Trophoblast cell (in vitro differentiated cells and primary cell): Measurements from ENCODE around the gene ANKRD33B.

ENCODE experiments used
- DNase-seq, 2 donors: peaks; one replicate each; pipeline ENCODE4 v3.0.0-alpha.2; 2016
- H2AFZ ChIP-seq: 2 replicates; pipeline ENCODE4 v1.6.1; 2013; ENCODE audit warnings: low read length, moderate library complexity, mild to moderate bottlenecking; ENCODE audit not compliant: insufficient read depth, poor library complexity
- H2AK5ac ChIP-seq: 2 replicates; pipeline ENCODE4 v1.6.1; 2013; ENCODE audit warnings: mild to moderate bottlenecking, low read length
- H2BK120ac ChIP-seq: 2 replicates; pipeline ENCODE4 v1.6.1; 2013; ENCODE audit warnings: low read length, mild to moderate bottlenecking, moderate library complexity; ENCODE audit not compliant: insufficient read depth, poor library complexity
- H2BK12ac ChIP-seq: 2 replicates; pipeline ENCODE4 v1.6.1; 2013; ENCODE audit warnings: mild to moderate bottlenecking, low read length, moderate library complexity
- H2BK5ac ChIP-seq: 2 replicates; pipeline ENCODE4 v1.6.1; 2013; ENCODE audit warnings: low read length, low read depth, moderate library complexity, mild to moderate bottlenecking; ENCODE audit not compliant: poor library complexity
- H3K14ac ChIP-seq: 2 replicates; pipeline ENCODE4 v1.6.1; 2013; ENCODE audit warnings: mild to moderate bottlenecking, low read length
- H3K18ac ChIP-seq: 2 replicates; pipeline ENCODE4 v1.6.1; 2013; ENCODE audit warnings: mild to moderate bottlenecking, low read length
- H3K23ac ChIP-seq: 2 replicates; pipeline ENCODE4 v1.6.1; 2013; ENCODE audit warnings: low read length
- H3K27ac ChIP-seq: 2 replicates; pipeline ENCODE4 v1.5.1; 2013; ENCODE audit warnings: low read depth, mild to moderate bottlenecking, inconsistent platforms, low read length, moderate library complexity
- H3K27me3 ChIP-seq: 2 replicates; pipeline ENCODE4 v1.6.1; 2013; ENCODE audit warnings: inconsistent platforms, mild to moderate bottlenecking, low read length, moderate library complexity; ENCODE audit not compliant: insufficient read depth
- H3K36me3 ChIP-seq, 2 experiments: 1 replicate in 1 of 2; 2 replicates in 1 of 2; pipeline ENCODE4 v1.6.1; 2013; ENCODE audit warnings: low read length in 2 of 2, mild to moderate bottlenecking in 2 of 2, moderate library complexity in 1 of 2; ENCODE audit not compliant: insufficient read depth in 2 of 2, control insufficient read depth in 1 of 2
- H3K4ac ChIP-seq: 2 replicates; pipeline ENCODE4 v1.6.1; 2013; ENCODE audit warnings: low read depth, mild to moderate bottlenecking, low read length, moderate library complexity
- H3K4me1 ChIP-seq, 2 experiments: 1 replicate in 1 of 2; 2 replicates in 1 of 2; pipeline ENCODE4 v1.6.1; 2013; ENCODE audit warnings: low read length in 2 of 2, mild to moderate bottlenecking in 2 of 2, moderate library complexity in 1 of 2; ENCODE audit not compliant: insufficient read depth in 2 of 2, control insufficient read depth in 1 of 2
- H3K4me2 ChIP-seq: 2 replicates; pipeline ENCODE4 v1.6.1; 2013; ENCODE audit warnings: inconsistent platforms, mild to moderate bottlenecking, low read length, moderate library complexity
- H3K4me3 ChIP-seq: 2 replicates; pipeline ENCODE4 v1.5.1; 2013; ENCODE audit warnings: mild to moderate bottlenecking, low read depth, low read length, inconsistent platforms
- H3K79me1 ChIP-seq: one replicate; pipeline ENCODE4 v1.6.1; 2013; ENCODE audit warnings: low read length
- H3K79me2 ChIP-seq: 2 replicates; pipeline ENCODE4 v1.6.1; 2013; ENCODE audit warnings: low read length, mild to moderate bottlenecking; ENCODE audit not compliant: control insufficient read depth, insufficient read depth, poor library complexity
- H3K9ac ChIP-seq: 2 replicates; pipeline ENCODE4 v1.6.1; 2013; ENCODE audit warnings: mild to moderate bottlenecking, low read length
- H3K9me3 ChIP-seq: 2 replicates; pipeline ENCODE4 v1.6.1; 2013; ENCODE audit warnings: low read depth, mild to moderate bottlenecking, control low read depth, inconsistent platforms, low read length; ENCODE audit not compliant: insufficient read depth
- H4K12ac ChIP-seq: 2 replicates; pipeline ENCODE4 v1.6.1; 2013; ENCODE audit warnings: low read depth, mild to moderate bottlenecking, low read length, moderate library complexity
- H4K8ac ChIP-seq: 2 replicates; pipeline ENCODE4 v1.6.1; 2013; ENCODE audit warnings: low read depth, mild to moderate bottlenecking, low read length, moderate library complexity
- H4K91ac ChIP-seq: one replicate; pipeline ENCODE4 v1.6.1; 2013; ENCODE audit warnings: low read depth, mild to moderate bottlenecking, low read length, moderate library complexity
- WGBS: extraction: QIAGEN DNeasy Blood & Tissue Kit; methylation state at CpG from one replicate; pipeline ENCODE4 v1.1.7; 2013; ENCODE audit warnings: missing lambda C conversion rate; ENCODE audit not compliant: insufficient read length, insufficient coverage; ENCODE audit errors: extremely low coverage; 5-methylcytosine and 5-hydroxymethylcytosine counted together

Gene ANKRD33B

DNA sequence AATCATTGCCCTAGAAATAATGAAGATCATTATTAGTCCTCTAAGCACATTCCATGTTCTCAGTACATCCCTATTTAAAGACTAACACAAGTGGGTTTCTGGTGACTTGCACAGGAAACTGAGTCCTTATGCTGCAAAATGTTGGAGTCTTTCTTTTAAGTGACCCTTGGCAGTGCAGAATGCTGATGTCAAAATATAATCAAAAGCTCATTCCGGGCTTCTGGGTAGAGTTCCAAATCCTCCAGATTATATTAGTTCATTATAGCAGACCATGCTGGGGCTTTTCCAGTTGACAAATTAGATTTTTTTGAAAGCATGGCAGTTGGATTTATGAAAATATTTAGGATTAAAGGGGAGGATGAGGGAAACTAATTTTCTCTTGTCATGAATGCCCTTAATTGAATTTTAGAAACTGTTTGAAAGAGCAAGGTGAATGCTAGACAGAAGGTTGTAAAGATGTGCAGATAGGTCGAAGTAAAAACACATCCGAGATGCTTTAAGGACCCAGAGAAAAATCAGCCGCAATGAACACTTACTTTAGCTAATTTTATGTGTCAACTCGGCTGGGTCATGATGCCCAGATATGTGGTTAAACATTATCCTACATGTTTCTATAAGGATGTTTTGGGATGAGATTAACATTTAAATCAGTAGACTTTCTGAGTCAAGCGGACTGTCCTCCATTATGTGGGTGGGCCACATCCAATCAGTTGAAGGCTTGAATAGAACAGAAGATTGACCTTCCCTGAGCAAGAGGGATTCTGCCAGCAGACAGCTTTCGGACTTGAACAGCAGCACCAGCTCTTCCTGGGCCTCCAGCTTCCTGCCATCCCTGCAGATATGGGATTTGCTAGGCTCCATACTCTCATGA is 108.5 kb downstream of the ANKRD33B start:
- no peak overlapping the region for H2AK5ac ChIP-seq
- peaks cover under 1 to 2% of the 10 kb centered on the region in 2 experiments for H3K36me3 ChIP-seq
- WGBS, result no CpG with 5 or more reads among the region's 7 CpGs
- no peak overlapping the region for H4K12ac ChIP-seq
- no peaks in the 10 kb centered on the region for H3K27me3 ChIP-seq
- H2BK12ac ChIP-seq, result no peak overlapping the region
- no peak for DNase-seq
- H4K91ac ChIP-seq, result no peak overlapping the region
- H3K4me1 ChIP-seq, result no peaks in the 10 kb centered on the region
- no peak overlapping the region for H3K4me3 ChIP-seq
- H3K79me2 ChIP-seq, result no peaks in the 10 kb centered on the region
- no peak overlapping the region for H3K9ac ChIP-seq
- H2BK5ac ChIP-seq, result no peak overlapping the region
- H3K27ac ChIP-seq, result no peak overlapping the region
- no peak overlapping the region for H2AFZ ChIP-seq
- no peak overlapping the region for H4K8ac ChIP-seq
- no peak overlapping the region for H3K4me2 ChIP-seq
- H3K79me1 ChIP-seq, result no peaks in the 10 kb centered on the region
- H3K23ac ChIP-seq, result no peak overlapping the region
- H3K9me3 ChIP-seq, result peaks cover 2% of the 10 kb centered on the region
- no peak overlapping the region for H2BK120ac ChIP-seq
- H3K14ac ChIP-seq, result no peak overlapping the region
- no peak overlapping the region for H3K18ac ChIP-seq
- no peak overlapping the region for H3K4ac ChIP-seq

DNA sequence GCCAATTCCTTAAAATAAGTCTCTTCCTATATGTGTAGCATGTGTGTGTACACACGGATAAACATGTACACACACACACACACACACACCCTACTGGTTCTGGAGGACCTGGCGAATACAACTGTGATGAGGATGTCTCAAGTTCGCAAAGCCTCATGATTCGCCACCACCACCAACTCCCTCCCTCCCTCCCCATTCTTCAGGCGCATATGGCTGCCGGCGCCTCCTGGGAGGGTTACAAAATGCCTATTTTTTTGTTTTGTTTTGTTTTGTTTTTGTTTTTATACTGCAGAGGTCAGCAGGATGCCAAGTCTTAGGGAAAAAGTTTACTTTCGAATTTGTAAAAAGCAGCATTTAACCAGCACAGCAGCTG is 109.1 kb downstream of the ANKRD33B start:
- Histone ChIP-seq H3K4ac (no peak overlapping the region), H4K12ac (no peak overlapping the region), H3K9me3 (peaks cover 5% of the 10 kb centered on the region), H2BK120ac (no peak overlapping the region), H3K4me3 (no peak overlapping the region), H3K18ac (no peak overlapping the region), H3K36me3 (peaks cover 3 to 8% of the 10 kb centered on the region in 2 experiments), H4K8ac (no peak overlapping the region), H3K9ac (no peak overlapping the region), H2BK12ac (no peak overlapping the region), H3K27ac (no peak overlapping the region), H3K14ac (no peak overlapping the region), H3K79me1 (no peaks in the 10 kb centered on the region), H2AK5ac (no peak overlapping the region), H3K23ac (no peak overlapping the region), H2AFZ (no peak overlapping the region), H4K91ac (no peak overlapping the region), H3K4me2 (no peak overlapping the region), H3K79me2 (no peaks in the 10 kb centered on the region), H2BK5ac (no peak overlapping the region), H3K4me1 (no peaks in the 10 kb centered on the region), H3K27me3 (no peaks in the 10 kb centered on the region)
- WGBS, result no CpG with 5 or more reads among the region's 8 CpGs
- DNase-seq, result no peak

DNA sequence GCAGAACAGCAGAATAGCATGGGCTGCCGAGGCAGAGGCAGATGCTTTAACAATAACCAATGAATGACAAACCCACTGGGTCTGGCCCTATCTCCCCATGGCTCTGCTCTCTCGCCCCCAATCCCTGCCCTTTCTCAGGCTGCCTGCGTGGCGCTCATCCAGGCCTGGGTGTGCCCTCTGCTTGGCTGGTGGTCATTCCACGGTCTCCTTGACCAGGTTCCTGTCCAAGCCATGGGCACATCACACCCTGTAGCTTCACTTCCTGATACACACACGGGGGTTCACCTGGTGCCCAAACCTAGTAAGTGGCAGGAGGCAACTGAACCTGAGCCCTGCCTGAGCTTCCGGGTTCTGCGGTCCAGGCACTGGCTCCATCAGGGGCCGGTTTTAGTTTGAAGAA is 109.5 kb downstream of the ANKRD33B start:
- Histone ChIP-seq H3K36me3 (peaks cover 6 to 12% of the 10 kb centered on the region in 2 experiments), H3K4me2 (no peak overlapping the region), H2AK5ac (no peak overlapping the region), H3K79me1 (no peaks in the 10 kb centered on the region), H3K4me3 (no peak overlapping the region), H3K4me1 (peaks cover 0 to under 1% of the 10 kb centered on the region in 2 experiments), H3K18ac (no peak overlapping the region), H3K27ac (no peak overlapping the region), H3K23ac (no peak overlapping the region), H3K9ac (no peak overlapping the region), H3K4ac (no peak overlapping the region), H3K9me3 (peaks cover 5% of the 10 kb centered on the region), H3K27me3 (no peaks in the 10 kb centered on the region), H2AFZ (no peak overlapping the region), H4K12ac (no peak overlapping the region), H2BK12ac (no peak overlapping the region), H4K91ac (no peak overlapping the region), H2BK120ac (no peak overlapping the region), H2BK5ac (no peak overlapping the region), H3K14ac (no peak overlapping the region), H3K79me2 (no peaks in the 10 kb centered on the region), H4K8ac (no peak overlapping the region)
- no peak for DNase-seq
- WGBS, result no CpG with 5 or more reads among the region's 9 CpGs

DNA sequence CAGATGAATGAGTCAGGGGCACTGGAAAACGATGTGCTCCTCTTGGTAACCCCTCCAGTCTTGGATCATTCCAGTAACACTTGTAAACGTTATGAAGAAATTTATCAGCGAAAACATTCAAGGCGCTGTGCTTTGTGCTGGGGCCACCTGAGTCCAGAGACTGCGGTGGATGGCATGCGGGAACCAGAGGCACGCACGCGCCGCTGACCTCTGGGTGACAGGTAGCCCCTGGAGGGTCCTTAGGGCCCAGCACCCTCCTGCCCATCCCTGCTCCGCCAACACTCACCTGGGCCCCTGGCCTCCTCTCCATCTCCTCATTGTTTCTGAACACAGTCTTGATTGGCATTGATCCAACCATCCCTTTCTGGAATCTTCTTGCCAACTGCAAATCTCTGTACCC is 110.2 kb downstream of the ANKRD33B start:
- no peaks in the 10 kb centered on the region for H3K79me1 ChIP-seq
- no peak overlapping the region for H3K27ac ChIP-seq
- H3K4ac ChIP-seq, result no peak overlapping the region
- no peak overlapping the region for H3K18ac ChIP-seq
- H3K36me3 ChIP-seq, result peaks cover 8 to 14% of the 10 kb centered on the region in 2 experiments
- no peak overlapping the region for H3K9ac ChIP-seq
- H2BK12ac ChIP-seq, result no peak overlapping the region
- no peak overlapping the region for H4K12ac ChIP-seq
- peaks cover 4% of the 10 kb centered on the region for H3K9me3 ChIP-seq
- H2BK120ac ChIP-seq, result no peak overlapping the region
- no peak for DNase-seq
- H3K79me2 ChIP-seq, result no peaks in the 10 kb centered on the region
- no peak overlapping the region for H2AK5ac ChIP-seq
- no peak overlapping the region for H2BK5ac ChIP-seq
- no peak overlapping the region for H4K91ac ChIP-seq
- no peak overlapping the region for H3K23ac ChIP-seq
- no peak overlapping the region for H3K4me3 ChIP-seq
- H3K4me1 ChIP-seq, result peaks cover 0 to 2% of the 10 kb centered on the region in 2 experiments
- no peak overlapping the region for H3K14ac ChIP-seq
- no CpG with 5 or more reads among the region's 11 CpGs for WGBS
- no peak overlapping the region for H3K4me2 ChIP-seq
- no peak overlapping the region for H2AFZ ChIP-seq
- H4K8ac ChIP-seq, result no peak overlapping the region
- H3K27me3 ChIP-seq, result no peaks in the 10 kb centered on the region
